Hepatocyte (in vitro differentiated cells): ENCODE measurements around the gene SLC2A13. TPM values are rescaled to one million over a fixed set of nuclear protein-coding genes. Genes with fewer than 3 reads are reported as not detected.

ENCODE experiments used
- DNase-seq: peaks from one replicate; pipeline ENCODE4 v3.0.0-alpha.2; 2016; ENCODE audit warnings: low spot score
- H2AFZ ChIP-seq: fragments of 200-600 bp; sonication (generic); 2 replicates; pipeline ENCODE4 v1.6.0; 2016; ENCODE audit warnings: antibody characterized with exemption, mild to moderate bottlenecking
- H3K27ac ChIP-seq: fragments of 200-600 bp; sonication (generic); 2 replicates; pipeline ENCODE4 v1.5.1; 2016; ENCODE audit warnings: mild to moderate bottlenecking
- H3K27me3 ChIP-seq: fragments of 200-600 bp; sonication (generic); 2 replicates; pipeline ENCODE4 v1.6.1; 2016
- H3K36me3 ChIP-seq: fragments of 200-600 bp; sonication (generic); replicated peaks from 2 replicates; pipeline ENCODE4 v1.5.1; 2016; ENCODE audit warnings: low read depth; ENCODE audit not compliant: insufficient read depth
- H3K4me1 ChIP-seq: fragments of 200-600 bp; sonication (generic); 2 replicates; pipeline ENCODE4 v1.5.1; 2016; ENCODE audit warnings: mild to moderate bottlenecking, moderate library complexity; ENCODE audit not compliant: insufficient read depth
- H3K4me2 ChIP-seq: fragments of 200-600 bp; sonication (generic); 2 replicates; pipeline ENCODE4 v1.6.0; 2016
- H3K4me3 ChIP-seq: fragments of 200-600 bp; sonication (generic); 2 replicates; pipeline ENCODE4 v1.5.1; 2016; ENCODE audit warnings: mild to moderate bottlenecking
- H3K79me2 ChIP-seq: fragments of 200-600 bp; sonication (generic); 2 replicates; pipeline ENCODE4 v1.6.0; 2017; ENCODE audit warnings: mild to moderate bottlenecking
- H3K9me2 ChIP-seq: fragments of 200-600 bp; sonication (generic); replicated peaks from 2 replicates; pipeline ENCODE4 v1.6.0; 2017; ENCODE audit warnings: mild to moderate bottlenecking; ENCODE audit not compliant: insufficient read depth
- H3K9me3 ChIP-seq: fragments of 200-600 bp; sonication (generic); 2 replicates; pipeline ENCODE4 v1.5.1; 2016; ENCODE audit warnings: low read depth, mild to moderate bottlenecking
- H4K20me1 ChIP-seq: fragments of 200-600 bp; sonication (generic); 2 replicates; pipeline ENCODE4 v1.6.0; 2016; ENCODE audit warnings: mild to moderate bottlenecking; ENCODE audit not compliant: insufficient read depth, poor library complexity, severe bottlenecking
- EZH2 ChIP-seq: fragments of 200-600 bp; sonication (generic); IDR thresholded peaks from 2 replicates; pipeline ENCODE4 v1.6.1; 2016; ENCODE audit warnings: antibody characterized with exemption, mild to moderate bottlenecking, borderline replicate concordance
- EZH2phosphoT487 ChIP-seq: fragments of 200-600 bp; sonication (generic); IDR thresholded peaks from one replicate; pipeline ENCODE4 v1.6.1; 2018; ENCODE audit warnings: antibody characterized with exemption, mild to moderate bottlenecking, low read depth, moderate library complexity; ENCODE audit not compliant: unreplicated experiment, severe bottlenecking
- WGBS: methylation state at CpG from one replicate; pipeline ENCODE4 v1.1.6; 2016; ENCODE audit warnings: low lambda C conversion rate; ENCODE audit errors: missing lambda C conversion rate; 5-methylcytosine and 5-hydroxymethylcytosine counted together
- polyA plus RNA-seq: library from polyadenylated mRNA; unstranded; fragments of >200 nt; fragmentation: Nextera tagmentation; extraction: Ambion mirVana; gene quantifications from 2 replicates; pipeline ENCODE4 v1.2.1, GENCODE V29; 2016
- total RNA-seq: library from RNA; depleted of rRNA; stranded (reverse); fragments of >200 nt; gene quantifications from 2 replicates; pipeline ENCODE4 v1.2.3, GENCODE V29; 2014
- TF ChIP-seq, protein P1 (sequence below): fragments of 200-600 bp; sonication (generic); IDR thresholded peaks from 2 replicates; pipeline ENCODE4 v1.5.1; 2016; ENCODE audit warnings: antibody characterized with exemption, mild to moderate bottlenecking; ENCODE audit not compliant: poor library complexity

SLC2A13 gene
- total and polyA plus RNA-seq, 2 experiments from 2014 or later, result 12.1 to 21.1 TPM

GRCh38 chr12:40149673-40150260, 43.9 kb upstream of the SLC2A13 start:
- no peak overlapping the region for H3K4me3 ChIP-seq
- no peak overlapping the region for H3K4me2 ChIP-seq
- no peak overlapping the region for H2AFZ ChIP-seq
- H3K27me3 ChIP-seq, result no peaks in the 10 kb centered on the region
- no peaks in the 10 kb centered on the region for H3K9me3 ChIP-seq
- WGBS, result 79% methylated on average over 1 of the region's 1 CpG
- DNase-seq, result no peak
- no peaks in the 10 kb centered on the region for H4K20me1 ChIP-seq
- TF ChIP-seq EZH2phosphoT487, result no peak
- TF ChIP-seq, protein P1, sequence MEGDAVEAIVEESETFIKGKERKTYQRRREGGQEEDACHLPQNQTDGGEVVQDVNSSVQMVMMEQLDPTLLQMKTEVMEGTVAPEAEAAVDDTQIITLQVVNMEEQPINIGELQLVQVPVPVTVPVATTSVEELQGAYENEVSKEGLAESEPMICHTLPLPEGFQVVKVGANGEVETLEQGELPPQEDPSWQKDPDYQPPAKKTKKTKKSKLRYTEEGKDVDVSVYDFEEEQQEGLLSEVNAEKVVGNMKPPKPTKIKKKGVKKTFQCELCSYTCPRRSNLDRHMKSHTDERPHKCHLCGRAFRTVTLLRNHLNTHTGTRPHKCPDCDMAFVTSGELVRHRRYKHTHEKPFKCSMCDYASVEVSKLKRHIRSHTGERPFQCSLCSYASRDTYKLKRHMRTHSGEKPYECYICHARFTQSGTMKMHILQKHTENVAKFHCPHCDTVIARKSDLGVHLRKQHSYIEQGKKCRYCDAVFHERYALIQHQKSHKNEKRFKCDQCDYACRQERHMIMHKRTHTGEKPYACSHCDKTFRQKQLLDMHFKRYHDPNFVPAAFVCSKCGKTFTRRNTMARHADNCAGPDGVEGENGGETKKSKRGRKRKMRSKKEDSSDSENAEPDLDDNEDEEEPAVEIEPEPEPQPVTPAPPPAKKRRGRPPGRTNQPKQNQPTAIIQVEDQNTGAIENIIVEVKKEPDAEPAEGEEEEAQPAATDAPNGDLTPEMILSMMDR, result no peak
- TF ChIP-seq EZH2, result no peak
- H3K27ac ChIP-seq, result no peak overlapping the region
- H3K36me3 ChIP-seq, result no peaks in the 10 kb centered on the region
- H3K79me2 ChIP-seq, result no peaks in the 10 kb centered on the region
- no peaks in the 10 kb centered on the region for H3K9me2 ChIP-seq
- no peaks in the 10 kb centered on the region for H3K4me1 ChIP-seq

DNA sequence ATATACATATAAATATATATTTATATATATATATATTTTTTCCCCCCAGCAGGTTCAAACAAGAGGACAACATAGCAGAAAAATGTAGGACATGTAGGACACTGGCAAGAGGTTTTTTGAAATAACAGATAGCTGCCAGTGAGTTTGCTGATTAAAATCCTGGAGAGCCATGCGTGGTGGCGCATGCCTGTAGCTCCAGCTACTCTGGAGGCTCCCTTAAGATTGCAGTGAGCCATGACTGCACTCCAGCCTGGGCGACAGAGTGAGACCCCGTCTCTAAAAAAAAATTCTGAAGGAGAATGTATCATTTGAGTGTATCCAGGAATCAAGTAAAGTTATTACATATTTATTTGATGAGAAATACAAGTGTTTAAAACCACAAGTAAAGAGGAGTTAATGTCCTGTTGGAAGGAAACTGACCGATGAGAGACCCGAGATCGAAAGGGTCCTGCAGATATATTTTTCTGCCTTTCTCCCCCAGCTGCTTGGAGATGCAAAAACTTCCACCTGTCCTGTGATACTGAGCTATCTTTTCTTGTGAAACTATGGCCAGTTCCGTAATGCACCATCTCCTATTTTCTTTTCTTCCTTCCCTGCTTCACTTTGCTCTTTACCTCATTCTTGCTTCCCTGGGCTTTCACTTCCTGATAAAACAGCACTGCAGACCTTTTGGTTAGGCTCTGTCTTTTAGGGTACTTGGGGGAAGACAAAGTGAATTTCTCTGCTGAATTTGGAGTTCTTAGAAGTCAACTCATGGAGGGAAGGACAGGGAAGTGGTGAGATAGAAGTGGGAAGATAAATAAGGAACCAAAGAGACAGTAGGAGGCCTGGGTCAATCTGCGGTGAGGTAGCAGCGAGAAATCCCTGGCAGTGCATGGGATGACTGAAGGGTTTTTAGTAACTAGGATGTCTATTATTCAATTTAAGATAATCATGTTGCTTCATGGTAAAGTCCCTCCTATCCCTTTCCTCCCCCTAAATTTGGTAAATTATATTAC, 41.2 kb upstream of the SLC2A13 start:
- no peak overlapping the region for H3K4me2 ChIP-seq
- no peak for DNase-seq
- no peaks in the 10 kb centered on the region for H3K9me3 ChIP-seq
- H3K36me3 ChIP-seq, result no peaks in the 10 kb centered on the region
- H3K9me2 ChIP-seq, result no peaks in the 10 kb centered on the region
- no peaks in the 10 kb centered on the region for H3K27me3 ChIP-seq
- no peaks in the 10 kb centered on the region for H3K4me1 ChIP-seq
- TF ChIP-seq, protein P1, result no peak
- TF ChIP-seq EZH2phosphoT487, result no peak
- no peak for TF ChIP-seq EZH2
- no peak overlapping the region for H3K27ac ChIP-seq
- H4K20me1 ChIP-seq, result no peaks in the 10 kb centered on the region
- no peaks in the 10 kb centered on the region for H3K79me2 ChIP-seq
- 77% methylated on average over 10 of the region's 10 CpGs for WGBS
- no peak overlapping the region for H3K4me3 ChIP-seq
- H2AFZ ChIP-seq, result no peak overlapping the region

DNA sequence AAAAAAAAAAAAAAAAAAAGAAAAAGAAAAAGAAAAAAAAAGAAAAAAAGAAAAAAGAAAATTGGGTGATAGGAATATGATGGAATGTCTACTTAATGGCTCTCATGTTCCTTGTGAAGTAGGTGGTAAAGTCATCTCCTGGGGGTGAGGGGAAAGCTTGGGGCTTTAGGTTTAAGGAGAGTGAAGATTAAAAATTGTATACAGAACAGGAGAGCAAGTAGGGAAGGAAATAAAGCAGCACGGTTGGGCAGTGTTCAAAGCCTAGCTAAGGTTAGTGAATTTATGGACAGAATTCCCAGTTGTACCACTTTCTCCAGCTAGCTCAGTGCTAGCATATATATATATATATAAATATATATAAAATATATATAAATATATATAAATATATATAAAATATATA, 40.0 kb upstream of the SLC2A13 start:
- no peak overlapping the region for H2AFZ ChIP-seq
- TF ChIP-seq EZH2 (no peak), EZH2phosphoT487 (no peak)
- TF ChIP-seq, protein P1, result no peak
- no peaks in the 10 kb centered on the region for H3K79me2 ChIP-seq
- DNase-seq, result no peak
- H3K36me3 ChIP-seq, result no peaks in the 10 kb centered on the region
- no peaks in the 10 kb centered on the region for H3K27me3 ChIP-seq
- no peaks in the 10 kb centered on the region for H4K20me1 ChIP-seq
- H3K4me3 ChIP-seq, result no peak overlapping the region
- H3K9me2 ChIP-seq, result no peaks in the 10 kb centered on the region
- no peak overlapping the region for H3K4me2 ChIP-seq
- WGBS, result 73% methylated on average over 1 of the region's 1 CpG
- H3K4me1 ChIP-seq, result no peaks in the 10 kb centered on the region
- no peaks in the 10 kb centered on the region for H3K9me3 ChIP-seq
- H3K27ac ChIP-seq, result no peak overlapping the region
